ENCODE measurements around the gene UNC80.

DNA sequence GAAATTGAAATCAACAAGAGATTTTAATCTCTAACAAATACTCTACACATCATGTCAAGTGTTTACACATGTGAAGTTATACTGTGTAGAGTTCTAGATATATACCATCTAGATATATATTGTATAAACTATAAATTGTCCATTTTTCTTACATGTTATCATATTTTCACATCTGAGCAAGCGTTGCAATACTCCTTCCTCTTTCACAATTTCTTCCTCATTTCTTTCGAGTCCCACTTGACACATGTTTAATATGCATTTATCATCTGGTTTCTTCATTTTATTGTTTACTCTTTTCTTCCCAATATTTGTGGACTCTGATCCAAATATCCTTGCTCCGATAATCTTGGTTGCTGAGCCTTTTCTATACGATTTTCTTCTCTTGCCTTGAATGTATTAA lies 50.2 kb downstream of the UNC80 start:
- TF ChIP-seq, protein P1, sequence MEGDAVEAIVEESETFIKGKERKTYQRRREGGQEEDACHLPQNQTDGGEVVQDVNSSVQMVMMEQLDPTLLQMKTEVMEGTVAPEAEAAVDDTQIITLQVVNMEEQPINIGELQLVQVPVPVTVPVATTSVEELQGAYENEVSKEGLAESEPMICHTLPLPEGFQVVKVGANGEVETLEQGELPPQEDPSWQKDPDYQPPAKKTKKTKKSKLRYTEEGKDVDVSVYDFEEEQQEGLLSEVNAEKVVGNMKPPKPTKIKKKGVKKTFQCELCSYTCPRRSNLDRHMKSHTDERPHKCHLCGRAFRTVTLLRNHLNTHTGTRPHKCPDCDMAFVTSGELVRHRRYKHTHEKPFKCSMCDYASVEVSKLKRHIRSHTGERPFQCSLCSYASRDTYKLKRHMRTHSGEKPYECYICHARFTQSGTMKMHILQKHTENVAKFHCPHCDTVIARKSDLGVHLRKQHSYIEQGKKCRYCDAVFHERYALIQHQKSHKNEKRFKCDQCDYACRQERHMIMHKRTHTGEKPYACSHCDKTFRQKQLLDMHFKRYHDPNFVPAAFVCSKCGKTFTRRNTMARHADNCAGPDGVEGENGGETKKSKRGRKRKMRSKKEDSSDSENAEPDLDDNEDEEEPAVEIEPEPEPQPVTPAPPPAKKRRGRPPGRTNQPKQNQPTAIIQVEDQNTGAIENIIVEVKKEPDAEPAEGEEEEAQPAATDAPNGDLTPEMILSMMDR (conservative IDR thresholded peaks at IDR 0.05; ENCODE audit: low read depth, low read length), result no peak
- no peak for TF ChIP-seq EZH2 (IDR thresholded peaks at IDR 0.05; ENCODE audit: borderline replicate concordance, low read depth, low read length, poor library complexity, severe bottlenecking)
